NCI-H2227 (cell line): Measurements from ENCODE around the gene DPP3.
"Not testable (repeated sequence)": the region's sequence is repeated elsewhere in the genome, so short reads cannot be mapped to it uniquely, and the experiment has no call there.

Experiments used
- DNase-seq: peaks from one replicate; lab custom pipeline; 2025; ENCODE audit not compliant: unreplicated experiment; lab: John Stamatoyannopoulos, UW

DPP3 gene

DNA sequence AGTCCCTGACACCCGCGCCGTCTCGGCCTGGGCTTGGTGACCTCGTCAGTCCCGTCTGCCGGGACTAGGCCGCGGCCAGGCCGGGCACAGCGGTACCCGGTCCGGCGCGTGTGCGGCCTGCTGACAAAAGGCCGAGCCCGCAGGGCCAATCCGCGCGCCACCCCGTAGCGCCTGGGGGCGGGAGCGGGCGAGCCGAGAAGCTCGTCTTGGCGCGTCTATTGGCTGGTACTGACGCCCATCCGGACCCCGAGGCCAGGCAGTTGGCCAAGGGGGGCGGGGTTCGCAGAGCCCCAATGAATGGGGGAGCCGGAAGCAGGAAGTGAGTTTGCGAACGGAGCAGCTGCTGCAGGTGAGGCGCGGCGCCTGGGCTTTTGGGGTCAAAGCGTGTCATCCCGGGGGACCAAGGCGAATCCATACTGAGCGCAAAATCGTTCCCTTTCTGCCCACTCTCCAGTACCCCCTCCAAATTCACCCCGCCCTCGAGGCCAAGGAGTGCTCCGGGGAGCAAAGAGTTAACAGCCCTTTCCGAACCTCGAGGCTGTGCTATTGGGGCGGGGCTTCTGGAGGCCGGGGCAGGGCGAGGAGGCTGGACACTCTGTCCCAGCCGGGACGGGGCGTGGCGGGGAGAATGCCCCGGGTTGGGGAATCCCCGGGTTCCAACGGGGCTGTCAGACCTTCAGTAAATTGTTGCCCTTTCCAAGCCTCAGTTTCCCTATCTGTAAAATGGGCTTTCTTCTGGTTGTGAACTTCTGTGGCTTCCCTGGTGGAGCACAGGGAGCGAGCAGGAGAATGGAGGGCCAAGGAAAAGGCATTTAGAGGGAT, at the start of gene DPP3:
TSS of gene DPP3 (plus strand) at position 318 of the 822 bp plus-strand sequence. CDS start 1,767 bp downstream, outside the sequence.
- DNase-seq, result peak; percentile 99

- DNase-seq, result not testable (repeated sequence)
Measured at GRCh38 chr11:66431287-66431686, 48.9 kb upstream of the DPP3 start.

- not testable (repeated sequence) for DNase-seq
Measured at GRCh38 chr11:66431871-66432329, 48.3 kb upstream of the DPP3 start.

DNA sequence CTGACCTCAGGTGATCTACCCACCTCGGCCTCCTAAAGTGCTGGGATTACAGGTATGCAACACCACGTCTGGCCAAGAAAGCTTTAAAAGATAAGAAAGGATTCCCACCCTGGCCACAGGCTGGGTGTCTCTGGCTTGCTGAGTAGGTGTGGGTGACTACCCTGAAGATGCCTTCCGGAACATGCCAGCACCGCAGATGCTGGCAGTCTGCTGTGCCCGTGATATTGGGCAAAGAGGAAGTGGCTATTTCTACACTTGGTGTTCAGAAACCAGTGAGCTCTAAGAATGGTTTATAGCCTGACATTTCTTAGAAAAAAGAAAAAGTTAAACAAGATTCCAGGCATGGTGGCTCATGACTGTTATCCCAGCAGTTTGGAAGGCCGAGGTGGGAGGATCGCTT, 47.6 kb upstream of the DPP3 start:
- no peak for DNase-seq

DNA sequence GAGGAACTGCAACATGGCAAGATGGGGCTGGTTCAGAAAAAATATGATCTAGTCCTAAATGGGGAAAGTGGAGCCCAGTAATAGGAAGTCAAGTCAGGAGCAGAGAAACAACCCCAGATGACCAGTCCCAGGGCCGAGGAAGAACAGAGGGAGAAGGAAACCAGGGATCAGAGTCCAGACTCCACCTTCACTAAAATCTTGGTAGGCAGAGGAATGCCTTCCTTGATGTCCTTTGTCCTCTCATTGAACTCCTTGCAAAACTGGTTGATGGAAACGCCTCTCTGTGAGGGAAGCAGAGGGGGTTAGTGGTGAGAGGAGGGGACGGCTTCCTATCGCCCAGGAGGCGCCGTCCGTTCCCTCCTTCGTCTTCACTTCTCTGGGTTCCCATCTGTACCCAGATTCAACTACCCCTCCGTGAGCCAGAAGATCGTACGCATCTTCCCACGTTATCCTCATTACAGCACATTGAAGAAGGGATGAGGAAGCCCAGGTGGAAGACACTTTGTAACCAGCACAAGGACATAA, 42.2 kb upstream of the DPP3 start:
- DNase-seq, result no peak

DNA sequence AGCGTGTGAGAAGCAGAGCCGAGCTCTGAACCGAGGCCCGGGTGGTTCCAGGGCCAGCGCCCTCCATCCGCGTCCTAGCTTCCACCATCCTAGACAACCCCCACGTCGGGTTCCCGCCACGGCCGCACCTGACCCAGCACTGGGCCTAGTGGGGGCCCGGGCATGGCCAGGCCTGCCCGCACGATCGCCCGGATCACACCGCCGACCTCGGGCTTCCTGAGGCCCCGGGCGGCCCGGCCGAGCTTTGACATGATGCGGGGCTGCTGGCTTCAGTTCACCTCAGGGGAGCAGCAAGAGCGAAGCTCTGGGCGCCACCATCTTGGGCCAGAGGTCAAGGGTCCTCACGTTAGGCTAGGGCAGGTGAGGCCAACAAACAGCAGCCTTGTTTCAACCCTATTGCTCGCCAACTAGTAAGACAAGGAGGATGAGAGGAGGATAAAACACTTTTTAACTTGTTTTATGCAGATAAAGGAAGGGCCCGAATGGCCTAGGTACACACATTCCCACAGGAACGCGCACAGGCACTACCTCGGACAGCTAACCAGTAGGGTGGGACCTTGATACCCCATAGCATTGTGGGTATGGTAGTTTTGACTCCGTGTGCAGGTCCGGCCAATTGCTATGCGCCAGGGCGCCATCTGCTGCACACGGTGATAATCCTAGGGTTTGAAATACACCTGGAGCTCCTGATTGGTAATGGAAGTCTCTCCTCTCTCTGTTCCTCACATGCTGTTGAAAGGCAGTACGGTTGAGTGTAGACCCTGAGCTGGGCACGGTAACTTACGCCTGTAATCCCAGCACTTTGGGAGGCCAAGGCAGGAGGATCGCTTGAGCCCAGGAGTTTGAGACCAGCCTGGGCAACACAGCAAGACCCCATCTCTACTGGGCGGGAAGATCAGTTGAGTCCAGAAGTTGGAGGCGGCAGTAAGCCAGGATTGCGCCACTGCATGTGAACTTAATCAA, 41.4 kb upstream of the DPP3 start, which contains the start of gene MRPL11:
TSS of gene MRPL11 (minus strand) at position 345 of the 963 bp plus-strand sequence. CDS start at position 251, 94 bp downstream.
- DNase-seq, result peak; percentile 96

DNA sequence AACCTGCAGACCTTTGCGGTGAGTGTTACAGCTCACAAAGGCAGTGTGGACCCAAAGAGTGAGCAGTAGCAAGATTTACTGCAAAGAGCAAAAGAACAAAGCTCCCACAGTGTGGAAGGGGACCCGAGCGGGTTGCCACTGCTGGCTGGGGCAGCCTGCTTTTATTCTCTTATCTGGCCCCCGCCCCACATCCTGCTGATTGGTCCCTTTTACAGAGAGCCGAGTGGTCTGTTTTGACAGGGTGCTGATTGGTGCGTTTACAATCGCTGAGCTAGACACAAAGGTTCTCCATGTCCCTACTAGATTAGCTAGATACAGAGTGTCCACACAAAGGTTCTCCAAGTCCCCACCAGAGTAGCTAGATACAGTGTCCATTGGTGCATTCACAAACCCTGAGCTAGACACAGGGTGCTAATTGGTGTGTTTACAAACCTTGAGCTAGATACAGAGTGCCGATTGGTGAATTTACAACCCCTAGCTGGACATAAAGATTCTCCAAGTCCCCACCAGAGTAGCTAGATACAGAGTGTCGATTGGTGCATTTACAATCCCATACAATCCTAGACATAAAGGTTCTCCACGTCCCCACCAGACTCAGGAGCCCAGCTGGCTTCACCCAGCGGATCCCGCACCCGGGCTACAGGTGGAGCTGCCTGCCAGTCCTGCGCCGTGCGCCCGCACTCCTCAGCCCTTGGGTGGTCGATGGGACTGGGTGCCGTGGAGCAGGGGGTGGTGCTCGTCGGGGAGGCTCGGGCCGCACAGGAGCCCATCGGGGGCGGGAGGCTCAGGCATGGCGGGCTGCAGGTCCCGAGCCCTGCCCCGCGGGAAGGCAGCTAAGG, 39.9 kb upstream of the DPP3 start:
- DNase-seq, result not testable (repeated sequence)

GRCh38 chr11:66440940-66441282, 39.3 kb upstream of the DPP3 start:
- DNase-seq, result not testable (repeated sequence)

- no peak for DNase-seq
Measured at GRCh38 chr11:66443602-66444001, 36.6 kb upstream of the DPP3 start.

DNA sequence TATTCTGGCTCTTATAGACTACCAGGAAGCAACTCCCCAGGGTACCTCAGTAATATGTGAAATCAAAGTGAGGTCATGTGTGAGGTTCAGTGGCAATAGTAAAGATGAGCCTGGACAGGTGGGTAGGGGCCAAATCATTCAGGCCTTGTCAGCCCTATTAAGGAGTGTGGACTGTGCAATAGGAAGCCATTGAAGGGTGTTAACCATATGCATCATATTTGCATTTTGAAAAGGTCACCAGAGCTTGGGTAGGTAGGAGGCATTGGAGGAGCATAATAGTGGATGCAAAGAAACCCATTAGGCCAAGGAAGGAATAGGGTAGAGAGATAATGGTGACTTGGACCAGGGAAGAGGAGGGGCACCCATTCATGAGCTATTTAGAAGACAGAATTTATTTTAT, 33.2 kb upstream of the DPP3 start:
- DNase-seq, result no peak

DNA sequence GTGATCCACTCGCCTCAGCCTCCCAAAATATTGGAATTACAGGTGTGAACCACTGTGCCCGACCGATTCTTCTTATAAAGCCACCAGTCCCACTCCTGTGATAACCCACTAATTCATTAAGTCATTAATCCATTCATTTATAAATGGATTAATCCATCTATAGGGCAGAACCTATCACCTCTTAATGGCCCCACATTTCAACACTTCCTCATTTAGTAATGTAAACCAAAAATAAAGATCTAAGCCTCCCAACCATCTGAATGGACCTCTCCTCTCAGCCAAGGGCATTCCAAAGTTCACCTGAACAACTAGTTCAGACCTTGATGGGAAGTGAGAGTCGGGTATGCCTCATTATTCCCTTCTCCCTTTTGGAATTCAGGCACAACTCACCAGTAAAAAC, 31.7 kb upstream of the DPP3 start:
- DNase-seq, result no peak

DNA sequence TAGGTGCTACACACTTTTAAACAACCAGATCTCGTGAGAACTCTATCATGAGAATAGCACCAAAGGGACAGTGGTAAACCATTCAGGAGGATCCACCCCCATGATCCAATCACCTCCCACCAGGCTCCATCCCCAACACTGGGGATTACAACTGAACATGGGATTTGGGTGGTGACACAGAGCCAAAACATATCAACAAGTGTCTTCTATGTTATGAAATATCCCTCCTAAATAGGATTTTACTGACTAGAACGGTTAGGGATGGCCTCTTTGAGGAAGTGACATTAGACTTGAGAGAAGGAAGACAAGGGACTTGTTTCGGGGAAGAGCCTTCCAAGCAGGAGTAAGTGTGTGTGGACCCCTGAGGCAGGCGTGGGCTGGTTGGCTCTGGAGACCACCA, 29.7 kb upstream of the DPP3 start:
- no peak for DNase-seq

- DNase-seq, result no peak
Measured at GRCh38 chr11:66451663-66452062, 28.6 kb upstream of the DPP3 start.

DNA sequence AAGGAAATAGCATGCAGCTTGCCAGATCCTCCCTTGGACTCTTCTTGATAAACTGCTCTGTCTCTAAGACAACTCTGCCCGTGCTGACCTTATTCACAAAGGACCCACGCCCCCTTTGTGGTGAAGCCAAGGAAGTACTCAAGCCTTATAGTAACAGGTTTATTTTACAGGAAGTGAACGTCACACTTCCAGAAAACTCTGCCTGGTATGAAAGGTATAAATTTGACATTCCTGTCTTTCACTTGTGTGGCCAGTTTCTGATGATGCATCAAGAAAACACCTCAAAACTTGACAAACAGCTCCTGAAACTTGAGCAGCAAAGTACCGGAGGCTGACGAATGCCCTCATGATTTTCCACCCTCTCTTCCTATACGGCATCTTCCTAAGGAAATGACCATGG, 26.0 kb upstream of the DPP3 start:
- DNase-seq, result peak; percentile 36

DNA sequence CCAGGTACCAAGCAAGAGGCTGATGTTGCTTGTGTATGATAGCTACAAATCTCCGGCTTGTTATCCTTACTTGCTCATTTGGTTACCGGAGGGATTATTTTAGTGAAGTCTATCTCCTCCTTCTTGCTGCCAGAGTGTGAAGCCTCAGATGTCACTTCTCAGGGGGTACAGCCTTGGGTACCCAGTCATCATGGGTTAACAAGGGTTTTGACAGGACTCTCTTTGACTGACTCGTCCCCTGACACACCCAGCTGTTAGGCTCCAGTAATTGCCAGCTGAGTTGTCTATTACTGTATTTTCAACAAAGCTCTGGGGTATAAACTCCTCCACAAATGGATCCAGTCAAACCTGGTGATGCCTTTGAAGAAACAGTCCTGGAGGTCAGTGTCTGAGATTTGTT, 25.4 kb upstream of the DPP3 start:
- DNase-seq, result no peak

GRCh38 chr11:66457826-66458225, 22.4 kb upstream of the DPP3 start:
- no peak for DNase-seq

- no peak for DNase-seq
Measured at GRCh38 chr11:66459138-66459778, 21.0 kb upstream of the DPP3 start.

DNA sequence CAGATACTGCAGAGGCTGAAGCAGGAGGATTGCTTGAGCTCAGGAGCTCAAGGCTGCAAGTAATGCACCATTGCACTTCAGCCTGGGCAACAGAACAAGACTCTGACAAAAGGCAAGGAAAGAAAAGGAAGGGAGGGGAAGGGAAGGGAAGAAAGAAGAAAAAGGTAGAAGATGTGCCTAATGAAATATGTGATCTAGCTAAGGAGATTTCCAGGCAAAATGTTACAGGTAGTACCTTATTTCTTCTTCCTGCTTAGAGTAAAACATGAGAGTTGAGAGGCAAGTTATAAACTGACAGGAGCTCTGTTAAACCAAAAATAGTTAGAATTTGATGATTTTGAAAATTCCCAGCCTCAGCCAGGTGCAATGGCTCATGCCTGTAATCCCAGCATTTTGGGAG, 18.2 kb upstream of the DPP3 start:
- no peak for DNase-seq

GRCh38 chr11:66462911-66463310, 17.3 kb upstream of the DPP3 start:
- DNase-seq, result no peak

DNA sequence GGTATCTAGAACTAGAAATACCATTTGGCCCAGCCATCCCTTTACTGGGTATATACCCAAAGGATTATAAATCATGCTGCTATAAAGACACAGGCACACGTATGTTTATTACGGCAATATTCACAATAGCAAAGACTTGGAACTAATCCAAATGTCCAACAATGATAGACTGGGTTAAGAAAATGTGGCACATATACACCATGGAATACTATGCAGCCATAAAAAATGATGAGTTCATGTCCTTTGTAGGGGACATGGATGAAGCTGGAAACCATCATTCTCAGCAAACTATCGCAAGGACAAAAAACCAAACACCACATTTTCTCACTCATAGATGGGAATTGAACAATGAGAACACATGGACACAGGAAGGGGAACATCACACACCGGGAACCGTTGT, 16.1 kb upstream of the DPP3 start:
- not testable (repeated sequence) for DNase-seq
